Sciatic nerve (tissue), 2 donors: ENCODE results near the gene RAB11FIP5. TPM values are rescaled to one million over a fixed set of nuclear protein-coding genes. Genes with fewer than 3 reads are reported as not detected.
A peak's percentile ranks its signal among the peaks of the same experiment; 100 is the strongest.
"Not testable (repeated sequence)": the region's sequence is repeated elsewhere in the genome, so short reads cannot be mapped to it uniquely, and the experiment has no call there.

ENCODE experiments used
- ATAC-seq: fragments of 200-7000 bp; cut with Tn5 transposase; one replicate; pipeline ENCODE4 v1.9.1; 2020; ENCODE audit warnings: mild to moderate bottlenecking, moderate library complexity
- DNase-seq: peaks from one replicate; pipeline ENCODE4 v3.0.0-alpha.2; 2020; ENCODE audit warnings: low spot score
- intact Hi-C: fragments of 100-400 bp; cut with DNase I; formaldehyde crosslinking; loops from one replicate; pipeline ENCODE4 v1.14.2; 2022
- total RNA-seq: library from RNA; stranded (reverse); fragmentation: NEBNext Ultra II Directional; extraction: Animal tissue kit (Norgen Biotek cat#: 25700); gene quantifications from one replicate; pipeline ENCODE4 v1.2.1, GENCODE V29; 2021
- donor health status: DM: no; HTN: no; CAD: no.
- donor health status: DM: no; HTN: no; CAD: no.

RAB11FIP5 gene
- total RNA-seq, 1 donor from 2014 or later = 40.3 TPM

- DNase-seq (no peak), ATAC-seq (peak; percentile 29)
- intact Hi-C loops = no loop called here
These were observed 1.4 kb downstream of the RAB11FIP5 start for GRCh38 chr2:73111073-73112025.

- DNase-seq = peak; percentile 50
- peak; percentile 3 for ATAC-seq
- intact Hi-C loops = no loop called here
These were observed 2.3 kb downstream of the RAB11FIP5 start for GRCh38 chr2:73110168-73111072.

- DNase-seq = peak; percentile 22
- intact Hi-C loops = no loop called here
- no peak for ATAC-seq
These were observed 3.1 kb downstream of the RAB11FIP5 start for GRCh38 chr2:73109431-73110167.

GRCh38 chr2:73107211-73107926 lies 5.4 kb downstream of the RAB11FIP5 start:
- DNase-seq (peak; percentile 51), ATAC-seq (peak; percentile 23)
- intact Hi-C loops = no loop called here

GRCh38 chr2:73106791-73107190 lies 6.0 kb downstream of the RAB11FIP5 start:
- intact Hi-C loops = no loop called here
- DNase-seq (peak; percentile 33), ATAC-seq (no peak)

GRCh38 chr2:73105511-73105971 lies 7.2 kb downstream of the RAB11FIP5 start:
- ATAC-seq = no peak
- peak; percentile 19 for DNase-seq
- intact Hi-C loops = no loop called here

- DNase-seq = no peak
- intact Hi-C loops = no loop called here
- ATAC-seq = no peak
These were observed 7.8 kb downstream of the RAB11FIP5 start for GRCh38 chr2:73104933-73105332.

- DNase-seq (no peak), ATAC-seq (no peak)
- intact Hi-C loops = no loop called here
These were observed 9.7 kb downstream of the RAB11FIP5 start for GRCh38 chr2:73103018-73103542.

GRCh38 chr2:73101626-73102256 lies 11.0 kb downstream of the RAB11FIP5 start:
- intact Hi-C loops = no loop called here
- ATAC-seq = no peak
- DNase-seq = no peak

- DNase-seq (no peak), ATAC-seq (no peak)
- intact Hi-C loops = no loop called here
These were observed 11.8 kb downstream of the RAB11FIP5 start for GRCh38 chr2:73100956-73101355.

GRCh38 chr2:73099486-73099885 lies 13.3 kb downstream of the RAB11FIP5 start:
- intact Hi-C loops = no loop called here
- ATAC-seq = no peak
- no peak for DNase-seq

GRCh38 chr2:73095910-73096309 lies 16.8 kb downstream of the RAB11FIP5 start:
- ATAC-seq (no peak), DNase-seq (no peak)
- intact Hi-C loops = no loop called here

GRCh38 chr2:73093601-73094218 lies 19.0 kb downstream of the RAB11FIP5 start:
- ATAC-seq, intact Hi-C loops: not testable (repeated sequence)

GRCh38 chr2:73092146-73092783 lies 20.5 kb downstream of the RAB11FIP5 start:
- intact Hi-C loops = no loop called here
- no peak for ATAC-seq
- no peak for DNase-seq

More at GRCh38 chr2:73093601-73094218, 19.0 kb downstream of the RAB11FIP5 start:
- not testable (repeated sequence) for DNase-seq

- DNase-seq (no peak), ATAC-seq (no peak)
- intact Hi-C loops = no loop called here
These were observed 21.1 kb downstream of the RAB11FIP5 start for GRCh38 chr2:73091696-73092095.

- ATAC-seq (no peak), DNase-seq (no peak)
- intact Hi-C loops = no loop called here
These were observed 21.6 kb downstream of the RAB11FIP5 start for GRCh38 chr2:73091164-73091563.
